Uterus (tissue), 4 donors: ENCODE measurements around the gene TBC1D14. TPM values are rescaled to one million over a fixed set of nuclear protein-coding genes. Genes with fewer than 3 reads are reported as not detected.

Source experiments
- DNase-seq, 2 donors: peaks; one replicate each; pipeline ENCODE4 v3.0.0-alpha.2; 2019 to 2020
- H3K27ac ChIP-seq, 2 donors: fragments of 200-600 bp; sonication (generic); 1 replicate in 1 of 2; 2 replicates in 1 of 2; pipeline ENCODE4 v1.5.1; 2016 to 2018
- H3K27me3 ChIP-seq, 2 donors: fragments of 200-600 bp; sonication (generic); one replicate each; pipeline ENCODE4 v1.5.1; 2018 to 2019; ENCODE audit warnings: control low read depth in 1 of 2
- H3K36me3 ChIP-seq, 2 donors: fragments of 200-600 bp; sonication (generic); one replicate each; pipeline ENCODE4 v1.5.1; 2019; ENCODE audit warnings: control low read depth in 1 of 2
- H3K4me1 ChIP-seq, 2 donors: fragments of 200-600 bp; sonication (generic); one replicate each; pipeline ENCODE4 v1.5.1; 2018 to 2019; ENCODE audit warnings: control low read depth in 1 of 2
- H3K4me3 ChIP-seq, 2 donors: fragments of 200-600 bp; sonication (generic); 1 replicate in 1 of 2; 2 replicates in 1 of 2; pipeline ENCODE4 v1.5.1; 2018 to 2019; ENCODE audit warnings: mild to moderate bottlenecking in 1 of 2
- H3K9me3 ChIP-seq, 2 donors: fragments of 200-600 bp; sonication (generic); one replicate each; pipeline ENCODE4 v1.5.1; 2019; ENCODE audit warnings: control low read depth in 1 of 2
- CTCF ChIP-seq, 4 experiments: fragments of 200-600 bp in 2 of 4; fragments of 450-650 bp in 2 of 4; sonication (generic) in 2 of 4; IDR thresholded peaks; one replicate each; pipeline ENCODE4 v1.5.1; 2016 to 2019; ENCODE audit warnings: antibody characterized with exemption in 4 of 4, mild to moderate bottlenecking in 2 of 4, moderate library complexity in 1 of 4
- POLR2A ChIP-seq, 2 donors: fragments of 450-650 bp; IDR thresholded peaks; one replicate each; pipeline ENCODE4 v1.6.1; 2016; ENCODE audit warnings: antibody characterized with exemption in 2 of 2, mild to moderate bottlenecking in 1 of 2, moderate library complexity in 1 of 2
- intact Hi-C: fragments of 100-400 bp; cut with DNase I; formaldehyde crosslinking; loops from one replicate; pipeline ENCODE4 v1.15.1; 2023; ENCODE audit warnings: low total_unique reads
- total RNA-seq, 4 donors: library from RNA; depleted of rRNA in 3 of 4; stranded (reverse); fragments of >200 nt in 3 of 4; gene quantifications; one replicate each; pipeline versions ENCODE4 v1.1.0 to v1.2.4, GENCODE V29; 2014 to 2023
- donor health status: DM: yes; HTN: yes; CAD: no.

The TBC1D14 gene
- total RNA-seq, 4 donors from 2014 or later, result 16.9 to 61.2 (median 28.1) TPM

GRCh38 chr4:7015383-7016035 is 105.9 kb downstream of the TBC1D14 start:
- no peaks in the 10 kb centered on the region for H3K27me3 ChIP-seq
- H3K36me3 ChIP-seq, result no peaks in the 10 kb centered on the region
- H3K9me3 ChIP-seq, result no peaks in the 10 kb centered on the region
- intact Hi-C loops, result no loop called here
- H3K4me1 ChIP-seq, result no peaks in the 10 kb centered on the region
- no peak for DNase-seq
- H3K4me3 ChIP-seq, result no peak overlapping the region
- no peak for TF ChIP-seq POLR2A (IDR thresholded peaks at IDR 0.05)
- no peak for TF ChIP-seq CTCF (IDR thresholded peaks at IDR 0.05)
- no peak overlapping the region for H3K27ac ChIP-seq

GRCh38 chr4:7016086-7016485 is 106.5 kb downstream of the TBC1D14 start:
- intact Hi-C loops, result no loop called here
- no peak for DNase-seq
- H3K36me3 ChIP-seq, result no peaks in the 10 kb centered on the region

DNA sequence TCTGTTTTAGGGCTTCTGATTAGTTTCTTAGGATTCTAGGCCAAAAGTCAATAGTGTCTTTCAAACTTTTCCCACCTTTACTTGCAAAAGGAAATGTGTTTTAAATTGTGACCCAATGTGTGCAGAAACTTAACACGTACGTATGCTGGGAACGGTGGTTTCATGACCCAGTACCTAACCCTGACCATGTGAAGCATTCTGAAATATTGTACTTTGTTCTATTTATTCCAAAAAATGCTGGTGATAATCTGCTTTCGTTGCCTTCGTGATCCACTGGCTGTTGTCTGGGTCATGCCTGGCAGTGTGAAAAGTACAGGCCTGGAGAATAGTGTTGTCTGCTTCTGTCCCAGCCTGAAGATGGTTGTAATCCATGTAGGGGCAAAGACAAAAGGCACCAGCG is 106.9 kb downstream of the TBC1D14 start:
- no peak overlapping the region for H3K4me3 ChIP-seq
- intact Hi-C loops, result no loop called here
- H3K36me3 ChIP-seq, result no peaks in the 10 kb centered on the region
- no peak overlapping the region for H3K27ac ChIP-seq
- no peaks in the 10 kb centered on the region for H3K9me3 ChIP-seq
- no peaks in the 10 kb centered on the region for H3K27me3 ChIP-seq
- DNase-seq, result no peak
- H3K4me1 ChIP-seq, result no peaks in the 10 kb centered on the region
- no peak for TF ChIP-seq POLR2A (IDR thresholded peaks at IDR 0.05)
- TF ChIP-seq CTCF (IDR thresholded peaks at IDR 0.05), result no peak

More at GRCh38 chr4:7016086-7016485, 106.5 kb downstream of the TBC1D14 start:
- H3K27me3 ChIP-seq, result no peaks in the 10 kb centered on the region
- H3K9me3 ChIP-seq, result no peaks in the 10 kb centered on the region
- H3K4me1 ChIP-seq, result no peaks in the 10 kb centered on the region
- H3K4me3 ChIP-seq, result no peak overlapping the region
- no peak overlapping the region for H3K27ac ChIP-seq
- TF ChIP-seq POLR2A (IDR thresholded peaks at IDR 0.05), result no peak
- no peak for TF ChIP-seq CTCF (IDR thresholded peaks at IDR 0.05)

DNA sequence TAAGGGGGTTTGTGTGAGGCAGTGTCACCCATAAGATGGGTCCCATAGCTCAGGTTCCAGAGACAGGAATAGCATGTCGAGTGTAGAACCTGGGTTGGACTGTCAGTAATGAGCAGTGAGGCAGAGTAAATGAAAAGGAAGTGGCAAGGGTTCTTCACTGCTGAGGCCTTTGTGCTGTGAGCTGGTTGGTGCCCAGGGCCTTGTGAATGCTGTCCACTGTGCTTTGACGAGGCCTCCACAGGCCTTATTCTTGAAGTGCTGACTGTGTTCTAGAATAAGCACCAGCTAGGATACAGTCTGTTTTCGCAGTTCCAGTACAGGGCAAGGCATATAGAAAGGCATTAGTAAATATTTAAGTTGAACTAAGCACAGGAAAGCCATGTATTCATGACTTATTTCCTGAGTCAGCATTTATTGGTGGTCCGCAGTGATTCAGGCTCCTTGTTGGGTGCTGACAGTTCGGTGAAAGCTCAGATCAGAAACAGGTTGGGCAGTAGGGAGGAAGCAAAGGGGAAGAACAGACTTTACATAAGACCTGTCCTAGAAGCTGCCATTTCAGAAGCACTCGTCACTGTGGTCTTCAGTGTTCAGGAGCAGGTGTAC is 107.9 kb downstream of the TBC1D14 start:
- TF ChIP-seq POLR2A (IDR thresholded peaks at IDR 0.05) (no peak), CTCF (IDR thresholded peaks at IDR 0.05) (no peak)
- no peak for DNase-seq
- Histone ChIP-seq H3K4me1 (no peaks in the 10 kb centered on the region), H3K27me3 (no peaks in the 10 kb centered on the region), H3K27ac (no peak overlapping the region), H3K36me3 (no peaks in the 10 kb centered on the region), H3K9me3 (no peaks in the 10 kb centered on the region), H3K4me3 (no peak overlapping the region)
- intact Hi-C loops, result no loop called here

- Histone ChIP-seq H3K4me3 (no peak overlapping the region), H3K27me3 (no peaks in the 10 kb centered on the region), H3K9me3 (no peaks in the 10 kb centered on the region), H3K4me1 (no peaks in the 10 kb centered on the region), H3K27ac (no peak overlapping the region), H3K36me3 (no peaks in the 10 kb centered on the region)
- intact Hi-C loops, result no loop called here
- DNase-seq, result no peak
- TF ChIP-seq POLR2A (IDR thresholded peaks at IDR 0.05) (no peak), CTCF (IDR thresholded peaks at IDR 0.05) (no peak)
These were observed 108.7 kb downstream of the TBC1D14 start for GRCh38 chr4:7018281-7018680.
